SK-N-SH treated with all-trans-retinoic acid at 6 μM for 48 hours (cell line): ENCODE data around the gene LCNL1.

Experiments
- CSDC2 ChIP-seq: fragments of 250-450 bp; sonication (Bioruptor Pico); IDR thresholded peaks from 2 replicates; pipeline ENCODE4 v1.5.0; 2020; ENCODE audit warnings: mild to moderate bottlenecking, moderate library complexity
- ESRRG ChIP-seq: fragments of 250-450 bp; sonication (Bioruptor Pico); IDR thresholded peaks from 2 replicates; pipeline ENCODE4 v1.6.1; 2021; ENCODE audit warnings: mild to moderate bottlenecking
- GLIS3 ChIP-seq: fragments of 250-450 bp; sonication (Bioruptor Pico); IDR thresholded peaks from 2 replicates; pipeline ENCODE4 v1.5.0; 2020; ENCODE audit warnings: mild to moderate bottlenecking, moderate library complexity
- RARB ChIP-seq: fragments of 250-450 bp; sonication (Bioruptor Pico); IDR thresholded peaks from 2 replicates; pipeline ENCODE4 v1.8.0; 2021; ENCODE audit warnings: mild to moderate bottlenecking, moderate library complexity
- TOX ChIP-seq: fragments of 250-450 bp; sonication (Bioruptor Pico); IDR thresholded peaks from 2 replicates; pipeline ENCODE4 v1.8.0; 2021; ENCODE audit warnings: mild to moderate bottlenecking, moderate library complexity, borderline replicate concordance
- ZC3H10 ChIP-seq: fragments of 250-450 bp; sonication (Bioruptor Pico); IDR thresholded peaks from 2 replicates; pipeline ENCODE4 v1.5.1; 2021; ENCODE audit warnings: mild to moderate bottlenecking, moderate library complexity

DNA sequence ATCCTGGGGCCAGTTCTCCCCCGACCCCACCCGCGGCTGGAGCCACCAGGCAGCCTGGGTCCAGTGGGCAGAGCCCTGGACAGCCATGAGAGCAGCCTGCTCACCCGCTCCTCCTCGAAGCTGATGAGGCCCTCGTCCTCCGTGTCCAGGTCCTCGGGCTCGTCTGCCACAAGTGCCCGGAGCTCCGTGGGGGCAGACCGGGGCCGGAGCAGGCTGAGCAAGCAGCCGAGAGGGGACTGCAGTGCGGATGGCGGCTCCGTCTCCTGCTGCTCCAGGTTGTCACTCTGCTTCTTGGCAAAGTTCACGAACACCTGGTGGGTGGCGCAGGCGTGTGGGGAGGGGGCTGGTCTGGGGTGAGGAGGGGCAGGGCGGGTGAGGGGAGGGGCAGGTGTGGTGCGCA, 25.5 kb downstream of the LCNL1 start:
- no peak for TF ChIP-seq GLIS3 (CRISPR knock-in tag)
- no peak for TF ChIP-seq ESRRG (CRISPR knock-in tag)
- no peak for TF ChIP-seq CSDC2 (CRISPR knock-in tag)
- no peak for TF ChIP-seq RARB (CRISPR knock-in tag)
- no peak for TF ChIP-seq ZC3H10
- no peak for TF ChIP-seq TOX
